ENCODE results near the gene FAM229B. TPM values are rescaled to one million over a fixed set of nuclear protein-coding genes. Genes with fewer than 3 reads are reported as not detected.
"Not testable (repeated sequence)": the region's sequence is repeated elsewhere in the genome, so short reads cannot be mapped to it uniquely, and the experiment has no call there.

FAM229B gene
- total RNA-seq, 1 experiment from 2014 or later, result 1.9 TPM

DNA sequence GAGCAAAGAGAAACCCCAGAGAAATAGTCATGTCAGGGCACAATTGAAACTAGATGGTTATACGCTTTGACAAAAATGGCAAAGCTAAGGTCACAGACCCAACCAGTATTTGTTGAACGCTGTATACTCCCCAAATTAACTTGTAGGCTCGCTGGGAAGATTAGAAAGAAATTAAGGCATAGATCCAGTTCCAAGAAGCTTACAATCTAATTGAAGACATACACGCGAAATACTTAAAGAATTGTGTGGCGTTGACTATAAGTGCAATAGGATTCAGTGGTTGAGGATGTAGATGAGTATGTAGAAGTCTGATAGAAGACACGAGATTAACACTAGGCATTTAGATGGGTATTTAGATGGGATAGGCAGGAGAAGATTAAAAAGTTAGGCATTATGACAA, 525 bp downstream of the FAM229B start:
- Mint-ChIP-seq H3K9me3 (ENCODE audit: unreplicated experiment) (no peaks in the 10 kb centered on the region), H3K27me3 (ENCODE audit: insufficient read depth, unreplicated experiment) (peaks cover 10% of the 10 kb centered on the region), H3K27ac (ENCODE audit: unreplicated experiment) (no peak overlapping the region), H3K36me3 (ENCODE audit: insufficient read depth, unreplicated experiment) (peaks cover 6% of the 10 kb centered on the region), H3K4me3 (ENCODE audit: unreplicated experiment) (no peak overlapping the region), H3K4me1 (ENCODE audit: low read depth, unreplicated experiment) (peaks cover 6% of the 10 kb centered on the region)
- Histone ChIP-seq H3K4me3 (ENCODE audit: low read depth, low read length) (peak overlapping the region; percentile 77), H3K36me3 (ENCODE audit: control insufficient read depth, insufficient read depth, low read length) (no peaks in the 10 kb centered on the region), H3K27me3 (replicated peaks; ENCODE audit: control insufficient read depth, insufficient read depth, low read length) (no peaks in the 10 kb centered on the region; the same call in 1 of the 2 replicates), H3K9me3 (no peaks in the 10 kb centered on the region), H3K4me1 (peaks cover 3% of the 10 kb centered on the region; the same call in 1 of the 2 replicates)
- ChIA-PET CTCF (interaction anchor here (1.2 to 2.0 kb wide), 3 partner anchors 44 to 75 kb away, joined by 4 to 16 read pairs (median 10); no protein-coding TSS in a partner anchor), POLR2A (interaction anchor here (0.6 to 0.8 kb wide), 3 partner anchors 29 to 390 kb away, joined by 3 to 6 read pairs (median 3); no protein-coding TSS in a partner anchor)
- no peak for DNase-seq
- TF ChIP-seq, protein P1, sequence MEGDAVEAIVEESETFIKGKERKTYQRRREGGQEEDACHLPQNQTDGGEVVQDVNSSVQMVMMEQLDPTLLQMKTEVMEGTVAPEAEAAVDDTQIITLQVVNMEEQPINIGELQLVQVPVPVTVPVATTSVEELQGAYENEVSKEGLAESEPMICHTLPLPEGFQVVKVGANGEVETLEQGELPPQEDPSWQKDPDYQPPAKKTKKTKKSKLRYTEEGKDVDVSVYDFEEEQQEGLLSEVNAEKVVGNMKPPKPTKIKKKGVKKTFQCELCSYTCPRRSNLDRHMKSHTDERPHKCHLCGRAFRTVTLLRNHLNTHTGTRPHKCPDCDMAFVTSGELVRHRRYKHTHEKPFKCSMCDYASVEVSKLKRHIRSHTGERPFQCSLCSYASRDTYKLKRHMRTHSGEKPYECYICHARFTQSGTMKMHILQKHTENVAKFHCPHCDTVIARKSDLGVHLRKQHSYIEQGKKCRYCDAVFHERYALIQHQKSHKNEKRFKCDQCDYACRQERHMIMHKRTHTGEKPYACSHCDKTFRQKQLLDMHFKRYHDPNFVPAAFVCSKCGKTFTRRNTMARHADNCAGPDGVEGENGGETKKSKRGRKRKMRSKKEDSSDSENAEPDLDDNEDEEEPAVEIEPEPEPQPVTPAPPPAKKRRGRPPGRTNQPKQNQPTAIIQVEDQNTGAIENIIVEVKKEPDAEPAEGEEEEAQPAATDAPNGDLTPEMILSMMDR (IDR thresholded peaks at IDR 0.05; ENCODE audit: insufficient read depth in 1 of 2, low read depth in 1 of 2, low read length in 1 of 2, severe bottlenecking in 1 of 2, unreplicated experiment in 1 of 2), result no peak
- intact Hi-C loops (cut with micrococcal nuclease; ENCODE audit: unreplicated experiment), result no loop called here
- no TSS peak for BruUV-seq (replicated peaks)

DNA sequence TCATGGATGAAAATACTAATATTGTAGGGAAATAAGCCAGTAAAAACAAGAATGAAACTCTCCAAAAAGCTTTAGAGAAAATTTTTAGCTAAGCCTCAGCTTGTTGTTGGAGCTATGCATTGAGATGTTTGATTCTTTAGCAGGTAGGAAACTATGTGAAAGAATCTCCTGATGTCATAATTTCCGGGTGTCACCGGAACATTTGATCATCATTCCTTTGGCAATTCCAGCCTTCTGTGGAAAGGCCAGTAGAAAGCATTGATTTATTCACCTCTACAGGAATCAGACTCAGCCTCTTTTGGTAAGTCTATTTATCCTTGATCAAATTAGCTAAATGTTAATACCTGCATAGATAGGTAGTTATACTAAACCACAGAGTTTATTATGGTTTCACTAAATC, 9.5 kb downstream of the FAM229B start:
- Histone ChIP-seq H3K36me3 (ENCODE audit: control insufficient read depth, insufficient read depth, low read length) (no peaks in the 10 kb centered on the region), H3K4me3 (ENCODE audit: low read depth, low read length) (no peak overlapping the region), H3K9me3 (no peaks in the 10 kb centered on the region), H3K4me1 (no peaks in the 10 kb centered on the region), H3K27me3 (replicated peaks; ENCODE audit: control insufficient read depth, insufficient read depth, low read length) (no peaks in the 10 kb centered on the region)
- Mint-ChIP-seq H3K36me3 (ENCODE audit: insufficient read depth, unreplicated experiment) (no peaks in the 10 kb centered on the region), H3K9me3 (ENCODE audit: unreplicated experiment) (no peaks in the 10 kb centered on the region), H3K4me3 (ENCODE audit: unreplicated experiment) (no peak overlapping the region), H3K27me3 (ENCODE audit: insufficient read depth, unreplicated experiment) (peaks cover 11% of the 10 kb centered on the region), H3K4me1 (ENCODE audit: low read depth, unreplicated experiment) (no peaks in the 10 kb centered on the region), H3K27ac (ENCODE audit: unreplicated experiment) (no peak overlapping the region)
- DNase-seq, result no peak
- no TSS peak for BruUV-seq (replicated peaks)
- intact Hi-C loops (cut with micrococcal nuclease; ENCODE audit: unreplicated experiment), result no loop called here
- ChIA-PET CTCF (no interaction called here), POLR2A (no interaction called here)
- TF ChIP-seq, protein P1 (IDR thresholded peaks at IDR 0.05; ENCODE audit: insufficient read depth in 1 of 2, low read depth in 1 of 2, low read length in 1 of 2, severe bottlenecking in 1 of 2, unreplicated experiment in 1 of 2), result no peak

- no peak for DNase-seq
- Mint-ChIP-seq H3K27ac (ENCODE audit: unreplicated experiment) (no peak overlapping the region), H3K36me3 (ENCODE audit: insufficient read depth, unreplicated experiment) (no peaks in the 10 kb centered on the region), H3K4me3 (ENCODE audit: unreplicated experiment) (no peak overlapping the region), H3K27me3 (ENCODE audit: insufficient read depth, unreplicated experiment) (peaks cover 15% of the 10 kb centered on the region), H3K9me3 (ENCODE audit: unreplicated experiment) (peaks cover 9% of the 10 kb centered on the region), H3K4me1 (ENCODE audit: low read depth, unreplicated experiment) (no peaks in the 10 kb centered on the region)
- Histone ChIP-seq H3K9me3 (no peaks in the 10 kb centered on the region), H3K36me3 (ENCODE audit: control insufficient read depth, insufficient read depth, low read length) (no peaks in the 10 kb centered on the region), H3K4me1 (no peaks in the 10 kb centered on the region), H3K4me3 (ENCODE audit: low read depth, low read length) (no peak overlapping the region), H3K27me3 (replicated peaks; ENCODE audit: control insufficient read depth, insufficient read depth, low read length) (no peaks in the 10 kb centered on the region)
- CTCF ChIA-PET, result no interaction called here
- BruUV-seq (replicated peaks), result no TSS peak
- TF ChIP-seq, protein P1 (IDR thresholded peaks at IDR 0.05; ENCODE audit: insufficient read depth in 1 of 2, low read depth in 1 of 2, low read length in 1 of 2, severe bottlenecking in 1 of 2, unreplicated experiment in 1 of 2), result no peak
- intact Hi-C loops (cut with micrococcal nuclease; ENCODE audit: unreplicated experiment), result no loop called here
- POLR2A ChIA-PET, result no interaction called here
These were observed 13.2 kb downstream of the FAM229B start for GRCh38 chr6:112100561-112100960.

GRCh38 chr6:112106026-112106425, 18.6 kb downstream of the FAM229B start:
- H3K4me3 Mint-ChIP-seq (ENCODE audit: unreplicated experiment); H3K27me3 ChIP-seq (replicated peaks; ENCODE audit: control insufficient read depth, insufficient read depth, low read length); DNase-seq; H3K9me3 Mint-ChIP-seq (ENCODE audit: unreplicated experiment); BruUV-seq (replicated peaks); H3K9me3 ChIP-seq; intact Hi-C loops (cut with micrococcal nuclease; ENCODE audit: unreplicated experiment); POLR2A ChIA-PET; H3K4me3 ChIP-seq (ENCODE audit: low read depth, low read length); H3K4me1 Mint-ChIP-seq (ENCODE audit: low read depth, unreplicated experiment); H3K36me3 ChIP-seq (ENCODE audit: control insufficient read depth, insufficient read depth, low read length); H3K36me3 Mint-ChIP-seq (ENCODE audit: insufficient read depth, unreplicated experiment); CTCF ChIA-PET; H3K27ac Mint-ChIP-seq (ENCODE audit: unreplicated experiment); H3K4me1 ChIP-seq: not testable (repeated sequence)
- peaks cover 12% of the 10 kb centered on the region for H3K27me3 Mint-ChIP-seq (ENCODE audit: insufficient read depth, unreplicated experiment)
